PC-9 (cell line): ENCODE measurements around the gene ALB.

ENCODE experiments used
- EZH2 ChIP-seq: fragments of 200-600 bp; sonication (generic); IDR thresholded peaks from 2 replicates; pipeline ENCODE4 v1.8.0; 2017; ENCODE audit warnings: antibody characterized with exemption, low read depth
- TF ChIP-seq, protein P1 (sequence below): fragments of 200-600 bp; sonication (generic); conservative IDR thresholded peaks from 2 replicates; pipeline ENCODE4 v1.6.1; 2017; ENCODE audit warnings: mixed run types, antibody characterized with exemption, mild to moderate bottlenecking, moderate library complexity

DNA sequence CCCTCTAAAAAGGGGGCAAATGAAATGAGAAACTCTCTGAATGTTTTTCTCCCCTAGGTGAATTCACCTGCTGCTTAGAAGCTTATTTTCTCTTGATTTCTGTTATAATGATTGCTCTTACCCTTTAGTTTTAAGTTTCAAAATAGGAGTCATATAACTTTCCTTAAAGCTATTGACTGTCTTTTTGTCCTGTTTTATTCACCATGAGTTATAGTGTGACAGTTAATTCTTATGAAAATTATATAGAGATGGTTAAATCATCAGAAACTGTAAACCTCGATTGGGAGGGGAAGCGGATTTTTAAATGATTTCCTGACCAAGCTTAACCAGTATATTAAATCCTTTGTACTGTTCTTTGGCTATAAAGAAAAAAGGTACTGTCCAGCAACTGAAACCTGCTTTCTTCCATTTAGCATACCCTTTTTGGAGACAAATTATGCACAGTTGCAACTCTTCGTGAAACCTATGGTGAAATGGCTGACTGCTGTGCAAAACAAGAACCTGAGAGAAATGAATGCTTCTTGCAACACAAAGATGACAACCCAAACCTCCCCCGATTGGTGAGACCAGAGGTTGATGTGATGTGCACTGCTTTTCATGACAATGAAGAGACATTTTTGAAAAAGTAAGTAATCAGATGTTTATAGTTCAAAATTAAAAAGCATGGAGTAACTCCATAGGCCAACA, 4.2 kb downstream of the ALB start:
- TF ChIP-seq, protein P1, sequence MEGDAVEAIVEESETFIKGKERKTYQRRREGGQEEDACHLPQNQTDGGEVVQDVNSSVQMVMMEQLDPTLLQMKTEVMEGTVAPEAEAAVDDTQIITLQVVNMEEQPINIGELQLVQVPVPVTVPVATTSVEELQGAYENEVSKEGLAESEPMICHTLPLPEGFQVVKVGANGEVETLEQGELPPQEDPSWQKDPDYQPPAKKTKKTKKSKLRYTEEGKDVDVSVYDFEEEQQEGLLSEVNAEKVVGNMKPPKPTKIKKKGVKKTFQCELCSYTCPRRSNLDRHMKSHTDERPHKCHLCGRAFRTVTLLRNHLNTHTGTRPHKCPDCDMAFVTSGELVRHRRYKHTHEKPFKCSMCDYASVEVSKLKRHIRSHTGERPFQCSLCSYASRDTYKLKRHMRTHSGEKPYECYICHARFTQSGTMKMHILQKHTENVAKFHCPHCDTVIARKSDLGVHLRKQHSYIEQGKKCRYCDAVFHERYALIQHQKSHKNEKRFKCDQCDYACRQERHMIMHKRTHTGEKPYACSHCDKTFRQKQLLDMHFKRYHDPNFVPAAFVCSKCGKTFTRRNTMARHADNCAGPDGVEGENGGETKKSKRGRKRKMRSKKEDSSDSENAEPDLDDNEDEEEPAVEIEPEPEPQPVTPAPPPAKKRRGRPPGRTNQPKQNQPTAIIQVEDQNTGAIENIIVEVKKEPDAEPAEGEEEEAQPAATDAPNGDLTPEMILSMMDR = no peak
- no peak for TF ChIP-seq EZH2
